HepG2 (cell line): Measurements from ENCODE around the gene MRPL2.

Experiments
- ATM ChIP-seq: fragments of 450-650 bp; IDR thresholded peaks from 2 replicates; pipeline ENCODE4 v1.7.1; 2017; ENCODE audit warnings: mild to moderate bottlenecking, borderline replicate concordance
- CBFB ChIP-seq: sonication (generic); formaldehyde crosslinking; IDR thresholded peaks from 2 replicates; pipeline ENCODE4 v1.4.0; 2020; ENCODE audit warnings: missing genetic modification reagents
- CBX1 ChIP-seq: IDR thresholded peaks from one replicate; pipeline ENCODE4 v1.6.1; 2016; ENCODE audit warnings: antibody characterized with exemption, low read depth
- CTCF ChIP-seq: sonication (generic); formaldehyde crosslinking; IDR thresholded peaks from 2 replicates; pipeline ENCODE4 v1.5.0; 2020; ENCODE audit warnings: mild to moderate bottlenecking, missing genetic modification reagents, moderate library complexity
- FOXJ3 ChIP-seq: sonication (generic); formaldehyde crosslinking; IDR thresholded peaks from 2 replicates; pipeline ENCODE4 v1.4.0; 2020; ENCODE audit warnings: missing genetic modification reagents, mild to moderate bottlenecking, borderline replicate concordance
- FOXO4 ChIP-seq: sonication (generic); formaldehyde crosslinking; conservative IDR thresholded peaks from 2 replicates; pipeline ENCODE4 v1.8.1; 2023; ENCODE audit warnings: missing genetic modification reagents
- JUND ChIP-seq: sonication (generic); formaldehyde crosslinking; IDR thresholded peaks from 2 replicates; pipeline ENCODE4 v1.8.0; 2022; ENCODE audit warnings: mild to moderate bottlenecking, missing genetic modification reagents
- MAFG ChIP-seq: sonication (generic); formaldehyde crosslinking; IDR thresholded peaks from 2 replicates; pipeline ENCODE4 v1.5.1; 2020; ENCODE audit warnings: mild to moderate bottlenecking, missing genetic modification reagents
- MAX ChIP-seq: IDR thresholded peaks from 2 replicates; pipeline ENCODE4 v1.6.1; 2012; ENCODE audit warnings: inconsistent platforms
- TAF1 ChIP-seq: sonication (generic); formaldehyde crosslinking; IDR thresholded peaks from 2 replicates; pipeline ENCODE4 v1.4.0; 2020; ENCODE audit warnings: missing genetic modification reagents
- THAP9 ChIP-seq: sonication (generic); formaldehyde crosslinking; IDR thresholded peaks from 2 replicates; pipeline ENCODE4; 2020; ENCODE audit warnings: missing genetic modification reagents, mild to moderate bottlenecking, borderline replicate concordance
- ZNF362 ChIP-seq: sonication (generic); formaldehyde crosslinking; IDR thresholded peaks from 2 replicates; pipeline ENCODE4 v1.4.0; 2020; ENCODE audit warnings: missing genetic modification reagents, mild to moderate bottlenecking, borderline replicate concordance
- ZNF704 ChIP-seq: sonication (generic); formaldehyde crosslinking; IDR thresholded peaks from 2 replicates; pipeline ENCODE4 v1.8.1; 2023; ENCODE audit warnings: mild to moderate bottlenecking, inconsistent platforms, moderate library complexity, missing genetic modification reagents, borderline replicate concordance
- ZNF768 ChIP-seq: sonication (generic); formaldehyde crosslinking; IDR thresholded peaks from 2 replicates; pipeline ENCODE4 v1.4.0; 2020; ENCODE audit warnings: missing genetic modification reagents

- TF ChIP-seq JUND: no peak
- TF ChIP-seq FOXJ3: no peak
- TF ChIP-seq CBFB (CRISPR knock-in tag): no peak
- no peak for TF ChIP-seq THAP9 (CRISPR knock-in tag)
- TF ChIP-seq CBX1: no peak
- no peak for TF ChIP-seq TAF1
- TF ChIP-seq ZNF768 (CRISPR knock-in tag): no peak
- no peak for TF ChIP-seq ATM
- no peak for TF ChIP-seq CTCF
- TF ChIP-seq ZNF704 (CRISPR knock-in tag): no peak
- TF ChIP-seq MAX: no peak
- no peak for TF ChIP-seq FOXO4 (CRISPR knock-in tag)
- no peak for TF ChIP-seq MAFG (CRISPR knock-in tag)
- no peak for TF ChIP-seq ZNF362 (CRISPR knock-in tag)
Observed at GRCh38 chr6:43014434-43014909, 44.8 kb downstream of the MRPL2 start.
